Activated T-helper 9 cell treated with anti-CD3 and anti-CD28 coated beads, Interleukin-2, amount 50 U/mL, for 16 hours (primary cell): ENCODE measurements around the gene ANKS1B.
"Not testable (repeated sequence)": the region's sequence is repeated elsewhere in the genome, so short reads cannot be mapped to it uniquely, and the experiment has no call there.

Source experiments
- DNase-seq: peaks from one replicate; pipeline ENCODE4 v3.0.0-alpha.2; 2020; ENCODE audit warnings: low read depth

ANKS1B gene

DNA sequence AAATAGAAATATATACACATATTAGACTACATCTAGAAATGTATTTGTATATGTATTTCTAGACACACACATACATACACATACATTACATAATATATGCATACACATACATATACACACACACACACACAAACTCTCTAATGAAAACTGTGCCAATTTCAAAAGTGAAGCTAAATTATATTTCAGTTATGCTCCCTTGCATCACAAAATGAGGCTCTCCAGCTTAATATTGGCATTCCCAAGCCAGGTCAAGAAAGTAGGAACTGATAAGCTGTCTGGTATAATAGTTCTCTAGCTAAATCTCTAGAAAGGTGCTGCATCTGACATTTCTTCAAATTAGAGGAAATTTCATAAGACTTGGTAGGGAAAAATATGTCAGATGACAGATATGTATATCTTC lies 280.3 kb downstream of the ANKS1B start:
- no peak for DNase-seq

DNA sequence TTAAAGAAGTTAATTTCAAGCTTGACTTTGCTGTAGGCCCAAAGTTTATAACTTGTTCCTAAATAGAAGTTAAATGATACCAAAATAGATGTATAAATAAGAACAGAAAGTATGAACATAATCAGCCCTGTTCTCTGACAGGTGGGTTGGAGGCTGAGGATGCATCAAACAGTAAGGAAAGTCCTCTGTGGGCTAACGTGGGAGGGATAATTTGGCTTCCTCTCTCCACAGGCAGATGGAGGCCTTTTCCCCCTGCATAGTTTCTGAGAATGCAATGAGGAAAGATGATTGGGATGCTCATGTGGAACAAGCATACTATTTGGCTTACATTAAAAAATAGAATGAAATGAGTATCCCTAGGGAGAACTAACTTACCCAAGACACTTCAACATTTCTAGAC lies 280.7 kb downstream of the ANKS1B start:
- no peak for DNase-seq

DNA sequence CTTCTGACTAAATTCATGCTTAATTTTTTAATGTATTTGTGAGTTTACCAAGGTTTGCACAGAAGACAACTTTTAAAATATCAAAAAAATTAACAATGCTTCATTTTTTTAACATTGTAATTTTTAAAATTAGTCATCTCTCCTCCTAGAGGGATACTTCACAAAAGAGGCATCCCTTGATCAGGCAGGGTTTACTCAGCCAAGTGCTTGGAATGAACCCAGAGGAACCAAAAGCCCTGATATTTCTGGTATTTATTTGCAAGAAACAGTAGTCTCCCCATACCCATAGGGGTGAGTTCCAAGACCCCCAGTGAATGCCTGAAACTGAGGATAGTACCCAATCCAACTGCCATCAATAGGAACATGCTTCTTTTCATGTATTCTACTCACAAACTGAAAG lies 284.7 kb downstream of the ANKS1B start:
- DNase-seq, result no peak

DNA sequence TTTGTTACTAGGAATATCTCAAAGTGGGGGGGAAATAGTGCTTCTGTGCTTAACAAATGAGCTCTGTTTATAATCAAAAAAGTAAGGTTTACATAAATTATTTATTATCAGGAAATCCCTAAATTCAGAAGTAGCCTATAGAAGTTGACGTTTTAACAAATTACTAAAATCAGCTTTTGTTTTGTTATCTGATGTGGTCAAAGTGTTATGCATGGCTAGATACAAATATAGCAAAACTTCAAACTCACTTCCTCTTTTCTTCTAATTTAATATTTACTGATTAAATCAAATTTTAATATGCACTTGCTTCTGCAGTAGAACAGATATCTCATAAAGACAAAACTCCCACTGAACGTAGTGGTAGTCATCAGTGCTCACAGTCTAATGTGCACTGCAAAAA lies 289.7 kb downstream of the ANKS1B start:
- DNase-seq, result no peak

DNA sequence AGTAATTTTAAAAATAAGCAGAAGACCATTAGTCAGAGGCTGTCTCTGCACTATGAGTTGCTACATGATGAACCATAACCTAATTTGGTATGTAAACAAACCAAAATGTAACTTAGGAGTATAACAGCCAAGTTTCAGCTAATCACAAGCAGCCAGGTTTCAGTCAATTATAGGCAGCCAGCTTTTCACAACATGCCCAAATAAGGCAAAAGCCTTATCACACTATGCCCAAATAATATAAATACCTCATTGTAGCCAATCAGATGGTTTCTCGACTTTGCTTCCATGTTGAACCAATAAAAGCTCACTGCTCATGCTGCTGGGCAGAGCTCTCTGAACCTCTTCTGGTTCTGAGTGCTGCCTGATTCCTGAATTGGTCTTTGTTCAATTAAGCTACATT lies 298.6 kb downstream of the ANKS1B start:
- DNase-seq, result no peak

DNA sequence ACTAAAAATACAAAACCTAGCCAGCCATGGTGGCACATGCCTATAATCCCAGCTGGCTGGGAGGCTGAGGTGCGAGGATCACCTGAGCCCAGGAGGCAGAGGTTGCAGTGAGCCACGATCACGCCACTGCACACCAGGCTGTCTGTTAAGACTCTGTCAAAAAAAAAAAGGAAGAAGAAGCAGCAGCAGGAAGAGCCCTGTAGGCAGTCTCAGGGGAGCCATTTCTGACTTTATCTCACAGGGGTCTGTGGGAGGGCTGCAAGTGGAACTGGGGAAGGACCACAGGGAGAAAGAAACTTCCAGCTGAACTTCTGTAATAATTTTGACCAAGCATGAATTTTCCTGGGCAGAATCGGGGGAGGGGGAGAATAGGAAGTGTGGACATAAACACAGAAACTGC lies 304.5 kb downstream of the ANKS1B start:
- DNase-seq, result no peak

DNA sequence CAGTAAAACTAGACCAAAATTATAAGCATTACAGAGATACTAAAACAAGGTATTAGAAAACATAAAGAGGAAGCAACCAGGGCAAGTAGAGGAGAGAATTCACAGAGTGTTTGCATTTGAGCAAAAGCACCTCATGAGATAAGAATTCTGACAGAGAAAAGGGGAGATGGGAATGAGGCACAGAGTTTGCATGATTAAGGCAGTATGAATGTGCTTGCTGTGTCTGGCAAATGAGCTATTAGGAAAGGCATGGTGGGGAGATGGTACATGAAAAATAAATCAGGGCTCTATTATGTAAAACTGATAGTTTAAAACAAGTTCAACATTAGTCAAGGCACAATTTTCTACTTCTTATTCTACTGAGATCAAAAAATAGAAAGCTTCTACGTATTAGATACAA lies 314.1 kb downstream of the ANKS1B start:
- no peak for DNase-seq

DNA sequence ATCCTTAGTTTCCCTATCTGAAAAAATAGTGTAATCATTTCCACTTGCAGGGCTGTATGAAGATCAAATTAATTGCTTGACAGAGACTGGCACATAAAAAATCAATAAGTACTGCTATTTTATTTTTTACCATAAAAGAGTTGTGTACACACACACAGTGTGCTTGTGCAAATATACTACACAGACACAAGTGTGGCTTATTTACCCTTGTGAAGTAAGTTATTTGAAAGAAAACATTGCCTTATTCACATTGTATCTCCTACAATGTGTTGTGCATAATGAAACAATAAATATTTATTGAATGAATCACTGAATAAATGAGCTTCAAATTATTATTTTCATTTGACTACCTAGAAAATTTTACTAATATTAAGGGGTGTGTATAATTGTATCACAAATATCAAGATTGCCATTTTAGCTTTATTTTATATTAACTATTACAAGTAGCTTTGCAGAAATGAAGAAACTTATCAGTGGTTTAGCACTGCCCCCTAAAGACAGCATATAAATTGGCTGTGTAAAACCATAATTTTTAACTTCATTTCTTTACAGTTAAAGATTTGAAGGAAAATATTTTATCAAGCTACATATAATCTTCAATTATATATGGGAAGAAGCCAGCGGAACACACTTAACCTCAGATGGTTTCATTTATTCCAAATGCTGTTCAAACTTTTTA lies 325.9 kb downstream of the ANKS1B start:
- no peak for DNase-seq

DNA sequence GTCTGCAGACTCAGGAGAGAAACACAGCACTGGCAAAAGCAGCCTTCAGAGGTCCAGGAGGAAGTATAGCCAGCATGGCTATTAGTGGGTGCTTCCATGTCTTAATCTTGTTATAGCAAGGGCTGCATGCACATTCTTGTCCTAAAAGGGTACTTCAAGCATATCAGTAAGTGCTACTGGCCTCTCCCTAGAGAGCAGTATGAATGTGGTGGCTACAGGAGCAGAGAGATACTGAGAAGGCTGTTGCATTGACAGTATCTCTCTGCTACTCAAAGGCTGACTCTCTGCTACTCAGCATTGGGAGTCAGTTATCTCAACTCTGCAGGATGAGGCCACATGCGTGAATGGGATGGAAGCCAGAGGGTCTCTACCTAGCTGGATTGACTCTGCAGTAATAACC lies 335.2 kb downstream of the ANKS1B start:
- DNase-seq, result no peak

DNA sequence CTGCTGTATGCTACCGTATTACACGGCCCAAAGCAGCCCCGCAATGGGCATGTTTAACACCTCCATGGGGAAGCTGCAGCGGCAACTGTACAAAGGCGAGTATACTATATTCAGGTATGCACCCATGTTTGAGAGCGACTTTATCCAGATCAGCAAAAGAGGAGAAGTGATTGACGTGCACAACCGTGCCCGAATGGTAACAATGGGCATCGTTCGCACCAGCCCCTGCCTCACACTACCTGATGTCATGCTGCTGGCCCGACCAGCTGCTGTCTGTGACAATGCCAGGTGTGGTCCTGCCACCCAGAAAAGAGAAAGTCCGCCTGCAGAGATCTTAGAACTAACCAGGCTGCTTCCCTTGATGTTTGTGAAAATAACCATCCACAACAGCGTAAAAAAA lies 336.6 kb downstream of the ANKS1B start:
- no peak for DNase-seq

DNA sequence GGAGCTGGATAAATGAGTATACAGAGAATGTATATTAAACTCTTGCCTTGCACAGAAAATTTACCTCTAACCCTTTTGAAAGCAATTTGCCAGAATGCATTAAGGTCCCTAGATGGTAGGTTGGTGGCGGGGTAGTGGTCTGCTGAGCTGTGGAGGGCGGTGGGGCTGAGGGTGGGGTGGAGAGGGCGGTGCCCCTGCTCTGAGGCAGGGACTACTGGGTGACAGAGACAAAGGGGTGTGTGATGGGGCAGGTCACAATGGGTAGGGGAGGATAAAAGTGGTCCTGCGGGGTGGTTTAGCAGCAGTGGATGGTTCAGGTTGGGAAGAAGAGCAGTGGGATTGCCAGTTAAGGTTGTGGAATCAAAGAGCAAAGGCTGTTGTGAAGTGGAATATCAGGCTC lies 337.3 kb downstream of the ANKS1B start, which contains the start of gene GARIN6:
TSS of gene GARIN6 (plus strand) at position 301 of the 400 bp plus-strand sequence. CDS start 422 bp downstream, outside the sequence.
- no peak for DNase-seq

DNA sequence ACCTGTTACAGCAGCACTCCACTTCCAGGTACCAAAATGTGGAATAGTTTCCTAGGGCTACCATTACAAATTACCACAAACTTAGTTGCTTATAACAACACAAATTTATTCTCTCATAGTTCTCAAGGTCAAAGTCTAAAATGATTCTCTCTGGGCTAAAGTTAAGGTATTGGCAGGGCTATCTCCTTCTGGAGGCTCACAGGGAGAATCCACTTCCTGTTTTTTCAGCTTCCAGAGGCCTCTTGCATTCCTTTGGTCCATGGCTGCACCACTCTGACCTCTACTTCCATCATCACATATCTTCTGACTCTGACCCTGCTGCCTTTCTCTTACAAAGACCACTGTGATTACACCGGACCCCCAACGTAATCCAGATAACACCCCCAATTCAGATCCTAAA lies 340.1 kb downstream of the ANKS1B start:
- no peak for DNase-seq

DNA sequence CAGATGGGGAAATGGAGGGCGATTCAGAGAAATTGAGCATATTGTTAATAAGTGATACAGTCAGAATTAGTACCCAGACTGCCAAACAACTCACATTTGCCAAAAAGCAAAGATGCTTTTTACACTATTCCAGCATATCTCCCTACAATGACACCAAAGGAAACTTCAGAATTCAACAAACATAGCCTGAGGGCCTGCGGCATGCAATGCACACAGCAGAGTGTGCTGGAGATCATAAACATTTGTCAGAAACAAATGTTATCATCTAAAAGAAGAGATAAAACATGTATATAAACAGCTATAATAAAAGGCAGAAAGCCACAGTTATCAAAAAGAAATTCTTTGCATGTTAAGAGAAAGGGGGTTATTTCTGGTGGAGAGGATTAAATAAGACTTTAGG lies 357.3 kb downstream of the ANKS1B start:
- no peak for DNase-seq

DNA sequence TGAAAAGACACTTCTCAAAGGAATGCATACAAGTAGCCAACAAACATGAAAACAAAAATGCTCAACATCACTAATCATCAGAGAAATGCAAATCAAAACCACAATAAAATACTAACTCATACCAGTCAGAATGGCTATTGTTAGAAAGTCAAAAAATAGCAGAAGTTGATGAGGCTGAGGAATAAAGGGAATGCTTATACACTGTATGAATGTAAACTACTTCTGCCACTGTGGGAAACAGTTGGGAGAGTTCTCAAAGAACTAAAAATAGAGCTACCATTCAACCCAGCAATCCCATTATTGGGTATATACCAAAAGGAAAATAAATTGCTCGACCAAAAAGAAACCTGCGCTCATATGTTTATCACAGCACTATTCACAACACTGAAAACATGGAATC lies 360.1 kb downstream of the ANKS1B start:
- not testable (repeated sequence) for DNase-seq

DNA sequence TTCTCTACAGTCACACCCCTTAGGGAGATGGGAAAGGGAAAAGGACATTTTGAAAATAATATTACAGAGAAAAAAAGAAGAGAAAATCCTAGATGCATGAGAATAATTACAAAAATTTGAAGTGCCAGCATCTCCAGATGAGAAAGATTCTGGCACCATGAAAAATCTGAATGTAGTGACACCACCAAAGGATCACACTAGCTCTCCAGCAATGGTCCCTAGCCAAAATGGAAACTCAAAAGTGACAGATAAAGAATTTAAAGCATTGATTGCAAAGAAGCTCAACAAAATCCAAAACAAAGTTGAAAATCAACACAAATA lies 364.6 kb downstream of the ANKS1B start:
- DNase-seq, result no peak

DNA sequence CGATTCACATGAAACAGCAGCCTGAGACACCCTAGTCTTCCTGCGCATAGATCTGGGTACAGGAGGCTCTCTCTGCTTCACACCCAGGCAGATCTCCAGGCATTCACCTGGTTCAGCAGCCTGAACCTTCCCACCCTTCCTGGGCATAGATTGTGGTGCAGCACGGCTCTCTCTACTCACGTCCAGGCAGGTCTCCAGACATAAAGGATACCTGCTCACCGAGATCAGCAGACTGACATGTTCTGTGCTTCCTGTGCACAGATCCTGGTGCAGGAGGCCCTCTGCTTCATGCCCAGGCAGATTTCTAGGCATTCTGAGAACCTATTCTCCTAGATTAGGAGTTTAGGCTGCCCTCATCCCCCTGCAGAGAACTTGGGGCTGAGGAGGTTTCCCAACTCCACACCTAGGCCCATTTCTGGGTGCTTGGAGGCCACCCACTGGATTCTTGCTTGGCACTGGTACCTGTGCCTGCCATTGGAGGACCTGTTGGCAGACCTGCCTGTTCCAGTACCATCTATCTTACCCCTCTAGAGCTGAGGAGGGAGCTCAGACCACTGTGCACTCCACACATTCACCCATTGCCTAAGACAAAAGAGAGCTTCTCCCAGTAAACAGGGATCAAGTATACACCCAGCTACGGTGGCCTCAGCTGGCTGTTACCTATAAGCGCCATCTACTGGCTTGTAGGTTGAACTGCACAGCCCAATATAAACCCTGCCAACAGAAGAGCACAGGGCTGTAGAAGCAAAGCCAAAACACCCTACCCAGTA lies 365.2 kb downstream of the ANKS1B start:
- no peak for DNase-seq

DNA sequence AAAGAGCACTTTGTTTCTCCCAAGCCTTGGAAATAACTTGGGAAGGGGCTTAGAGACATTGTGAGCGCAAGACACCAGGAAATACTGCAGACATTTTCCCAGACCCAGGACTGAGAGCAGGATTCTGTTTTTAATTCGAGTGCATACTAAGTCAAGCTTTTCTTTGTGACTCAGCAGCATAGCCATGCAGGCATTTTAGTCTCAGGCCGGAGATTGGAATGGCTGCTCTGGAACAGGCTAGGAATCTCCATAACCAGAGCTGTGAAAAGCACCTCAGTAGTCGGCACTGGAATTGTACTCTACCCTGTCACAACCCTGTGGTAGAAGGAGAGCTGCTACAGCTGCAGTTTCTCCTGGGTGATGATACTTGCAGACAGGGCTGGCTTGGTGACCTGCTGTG lies 366.1 kb downstream of the ANKS1B start:
- DNase-seq, result no peak

DNA sequence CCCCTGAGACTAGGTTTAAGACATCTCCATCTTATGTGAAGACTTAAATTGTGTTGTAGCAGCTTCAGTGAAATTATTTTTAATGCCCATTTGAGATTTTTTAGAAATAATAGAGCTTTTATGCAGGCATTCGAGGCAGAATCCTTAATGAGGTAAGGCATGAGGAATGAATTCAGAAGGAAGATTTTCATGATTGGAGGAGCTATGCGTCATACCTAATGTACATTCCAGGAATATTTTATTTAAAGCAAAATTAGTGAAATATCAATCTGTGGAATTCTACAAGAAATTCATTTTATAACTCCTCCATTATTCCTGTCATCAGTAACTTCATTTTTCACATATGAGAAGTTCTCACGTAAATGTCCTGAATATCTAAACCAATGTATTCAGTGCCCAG lies 373.1 kb downstream of the ANKS1B start:
- no peak for DNase-seq

DNA sequence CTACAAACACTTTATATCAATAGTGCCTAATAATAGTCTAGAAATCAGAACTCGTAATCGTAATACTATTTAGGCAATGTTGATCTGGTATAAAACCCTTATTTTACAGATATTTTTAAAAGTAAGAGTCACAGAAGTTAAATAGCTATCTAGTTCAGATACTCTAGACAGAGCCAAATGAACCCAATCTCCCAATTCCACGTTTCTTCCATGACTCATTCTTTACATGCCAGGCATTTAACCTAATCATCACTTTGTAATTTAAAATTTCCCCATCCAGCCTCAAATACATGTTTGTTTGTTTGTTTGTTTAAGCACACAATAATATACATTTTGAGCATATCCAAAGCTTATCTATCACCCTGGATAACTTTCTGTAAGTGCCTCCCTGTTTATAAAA lies 373.6 kb downstream of the ANKS1B start:
- no peak for DNase-seq

DNA sequence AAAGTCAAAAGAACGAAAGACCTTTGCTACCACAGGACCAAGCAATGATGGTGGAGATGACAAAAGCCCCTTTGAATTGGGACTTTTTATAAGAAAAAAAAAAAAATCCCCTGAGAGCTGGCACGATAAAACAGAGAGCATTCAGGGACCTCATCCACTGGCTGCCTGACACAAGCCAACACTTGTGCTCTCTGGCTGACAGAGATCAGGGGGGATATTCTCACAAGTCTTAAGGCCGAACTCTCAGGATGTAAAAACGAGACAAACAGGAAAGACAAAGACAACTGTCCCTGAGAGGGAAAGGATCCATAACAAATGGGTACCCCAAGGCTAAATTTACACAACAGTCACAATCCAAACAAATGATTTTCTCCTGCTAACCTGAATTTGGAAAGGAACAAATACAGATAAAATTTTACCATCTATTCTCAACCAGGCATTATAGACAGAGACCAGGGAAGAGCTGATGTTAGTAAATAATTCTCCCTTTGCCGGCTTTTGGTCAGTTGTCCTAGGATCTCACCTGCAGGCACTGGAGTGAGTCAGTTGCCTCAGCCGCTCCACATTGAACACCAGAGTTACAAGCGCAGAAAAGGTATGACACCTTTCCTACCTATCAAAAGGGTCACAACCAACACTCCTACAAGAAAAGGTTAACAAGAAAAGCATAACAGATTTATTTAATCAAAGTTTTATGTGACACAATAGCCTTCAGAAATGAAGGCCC lies 375.1 kb downstream of the ANKS1B start:
- DNase-seq, result no peak

DNA sequence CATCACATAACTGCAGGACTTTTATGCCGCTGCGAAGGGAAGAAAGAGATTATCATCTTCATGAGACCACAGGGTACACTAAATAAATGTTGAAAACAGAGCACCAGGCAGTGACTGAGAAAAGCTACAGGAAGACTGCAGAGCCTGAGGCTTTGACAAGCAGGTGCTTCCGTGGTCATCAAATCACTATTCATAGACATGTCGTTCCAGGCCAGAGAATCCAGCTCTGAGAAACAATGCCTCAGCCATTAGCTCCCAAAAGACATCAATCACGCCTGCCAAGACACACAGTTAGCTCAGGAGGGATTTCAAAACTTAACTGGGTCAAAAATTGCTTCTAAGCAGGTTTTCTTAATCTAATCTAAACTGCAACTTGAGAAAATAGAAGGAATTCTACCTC lies 384.3 kb downstream of the ANKS1B start:
- no peak for DNase-seq

DNA sequence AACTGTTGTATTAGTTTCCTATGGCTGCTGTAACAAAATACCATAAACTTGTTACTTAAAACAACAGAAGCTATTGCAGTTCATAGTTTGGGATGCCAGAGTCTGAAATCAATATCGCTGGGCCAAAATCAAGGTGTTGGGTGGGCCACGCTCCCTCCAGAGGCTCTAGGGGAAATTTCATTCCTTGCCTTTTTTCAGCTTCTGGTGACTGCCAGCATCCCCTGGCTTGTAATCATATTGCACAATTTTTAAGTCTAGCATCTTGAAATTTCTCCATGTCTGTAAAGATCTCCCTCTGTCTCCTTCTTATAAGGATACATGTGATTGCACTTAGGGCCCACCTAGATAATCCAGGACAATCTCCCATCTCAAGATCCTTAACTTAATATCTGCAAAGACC lies 386.0 kb downstream of the ANKS1B start:
- DNase-seq, result no peak

DNA sequence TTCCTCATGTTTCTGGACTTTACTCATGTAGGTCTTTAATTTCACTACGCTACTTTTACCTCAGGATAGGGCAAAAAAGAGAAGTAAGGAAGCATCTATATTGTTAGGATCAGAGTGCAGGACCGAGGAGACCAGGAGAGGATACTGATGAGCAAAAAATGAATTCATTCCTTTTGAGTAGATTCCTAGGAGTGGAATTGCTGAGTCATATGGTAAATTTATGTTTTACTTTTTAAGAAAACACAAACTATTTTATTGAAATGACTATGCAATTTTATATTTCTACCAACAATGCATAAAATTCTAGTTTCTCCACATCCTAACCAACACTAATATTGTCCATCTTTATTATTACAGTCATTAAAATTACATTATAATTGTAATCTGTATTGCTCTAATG lies 388.0 kb downstream of the ANKS1B start:
- DNase-seq, result no peak
